ELF-1 (cell line): ENCODE data around the gene EHHADH.
"Not testable (repeated sequence)": the region's sequence is repeated elsewhere in the genome, so short reads cannot be mapped to it uniquely, and the experiment has no call there.

ENCODE experiments used
- DNase-seq: peaks from one replicate; pipeline ENCODE4 v3.0.0-alpha.2; 2016; ENCODE audit warnings: low read depth, low spot score

EHHADH gene

DNA sequence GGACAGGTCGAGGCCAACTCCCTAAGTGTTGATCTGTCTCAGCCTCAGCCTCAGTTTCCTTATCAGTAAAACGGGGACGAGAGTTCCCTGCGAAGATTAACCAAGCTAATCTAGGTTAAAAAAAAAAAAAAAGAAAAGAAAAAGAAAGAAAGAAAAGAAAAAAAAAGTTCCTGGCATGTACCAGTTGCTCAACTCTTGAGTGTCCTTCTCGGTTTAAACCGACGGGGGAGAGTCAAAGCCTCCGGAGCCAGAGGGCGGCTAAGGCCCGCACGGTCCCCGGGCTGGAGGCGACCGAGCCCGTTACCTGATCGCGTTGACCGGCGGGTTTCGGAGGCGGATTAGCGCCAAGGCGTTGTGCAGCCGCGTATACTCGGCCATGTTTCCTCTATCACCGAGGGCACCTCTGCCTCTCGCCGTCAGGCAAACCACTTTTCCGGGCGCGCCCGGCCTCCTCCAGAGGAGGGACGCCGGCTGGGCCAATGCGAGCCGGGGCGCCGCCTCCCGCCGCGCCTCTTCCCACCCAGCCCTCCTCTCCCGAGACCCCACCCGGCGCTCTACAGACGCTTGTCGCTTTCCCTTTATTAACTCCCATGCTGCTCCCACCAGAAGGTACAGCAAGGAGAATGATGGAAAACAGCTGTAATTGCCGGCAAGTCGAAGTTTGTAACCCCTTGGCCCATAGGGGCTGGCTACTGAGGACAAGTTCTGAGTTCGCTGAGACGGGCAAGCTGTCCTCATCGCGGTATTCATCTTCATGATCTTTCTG, at the start of gene EHHADH:
Gene EHHADH, minus strand, starts transcription at position 405 of the 766 bp plus-strand sequence. Its CDS starts 27 bp downstream, at position 378.
- peak; percentile 69 for DNase-seq

DNA sequence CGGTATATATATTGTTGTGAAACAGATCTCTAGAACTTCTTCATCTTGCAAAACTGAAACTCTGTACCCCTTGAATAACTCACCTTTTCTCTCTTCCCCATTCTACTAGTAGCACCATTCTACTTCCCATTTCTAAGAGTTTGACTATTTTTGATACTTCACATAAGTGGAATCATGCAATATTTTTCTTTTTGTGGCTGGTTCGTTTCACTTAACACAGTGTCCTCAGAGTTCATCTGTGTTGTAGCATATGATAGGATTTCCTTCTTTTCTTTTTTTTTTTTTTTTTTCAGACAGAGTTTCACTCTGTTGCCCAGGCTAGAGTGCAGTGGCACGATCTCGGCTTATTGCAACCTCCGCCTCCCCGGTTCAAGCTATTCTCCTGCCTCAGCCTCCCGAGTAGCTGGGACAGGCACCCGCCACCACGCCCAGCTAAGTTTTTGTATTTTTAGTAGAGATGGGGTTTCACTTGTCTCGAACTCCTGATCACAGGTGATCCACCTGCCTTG, 46.1 kb upstream of the EHHADH start:
- DNase-seq = not testable (repeated sequence)

GRCh38 chr3:185297867-185298266, 44.0 kb upstream of the EHHADH start:
- no peak for DNase-seq

GRCh38 chr3:185292238-185292637, 38.4 kb upstream of the EHHADH start:
- no peak for DNase-seq

DNA sequence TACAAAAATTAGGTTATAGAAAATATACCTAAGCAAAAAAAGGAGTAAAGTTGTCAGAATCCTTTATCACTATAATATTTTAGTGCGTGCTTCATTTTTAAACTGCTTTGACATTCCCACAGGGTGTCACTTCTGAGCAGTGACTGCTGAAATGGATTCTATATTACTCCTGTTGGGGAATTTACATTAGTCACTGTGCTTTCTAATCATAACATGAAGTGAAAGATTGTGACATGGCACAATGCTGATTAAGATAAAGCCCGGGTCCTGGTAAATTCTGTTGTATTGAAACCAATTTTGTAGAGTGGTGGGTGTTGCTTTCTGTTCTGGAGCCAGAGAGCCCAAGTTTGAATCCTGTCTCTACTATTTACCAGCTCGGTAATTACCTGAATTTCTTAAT, 36.4 kb upstream of the EHHADH start:
- no peak for DNase-seq

DNA sequence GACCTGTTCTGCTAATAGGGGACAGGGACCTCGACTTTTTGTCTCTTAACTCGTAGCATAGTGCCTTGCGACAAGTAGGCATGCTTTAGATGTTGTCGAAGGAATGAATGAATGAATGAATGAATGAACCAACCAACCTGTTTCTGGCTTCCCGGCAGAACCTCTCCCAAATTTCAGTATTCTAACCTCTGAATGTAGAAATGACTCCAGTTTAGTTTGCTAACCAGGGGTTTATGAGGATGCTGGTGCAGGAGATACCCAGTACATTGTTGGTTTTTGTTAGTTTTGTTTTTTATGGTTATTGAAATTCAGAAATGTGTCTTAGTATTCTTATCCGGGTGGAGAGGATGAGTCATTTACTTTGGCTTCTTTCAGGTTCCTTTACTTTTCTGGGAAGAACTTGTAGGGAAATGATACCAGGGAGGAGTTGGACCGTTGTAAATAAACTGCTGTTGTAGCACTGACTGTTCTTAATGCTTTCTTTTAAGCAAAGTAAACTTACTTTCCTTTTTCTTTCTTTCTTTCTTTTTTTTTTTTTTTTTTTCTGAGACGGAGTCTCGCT, 29.6 kb upstream of the EHHADH start:
- no peak for DNase-seq

- peak; percentile 98 for DNase-seq
Observed at GRCh38 chr3:185282696-185283373, 29.0 kb upstream of the EHHADH start.

DNA sequence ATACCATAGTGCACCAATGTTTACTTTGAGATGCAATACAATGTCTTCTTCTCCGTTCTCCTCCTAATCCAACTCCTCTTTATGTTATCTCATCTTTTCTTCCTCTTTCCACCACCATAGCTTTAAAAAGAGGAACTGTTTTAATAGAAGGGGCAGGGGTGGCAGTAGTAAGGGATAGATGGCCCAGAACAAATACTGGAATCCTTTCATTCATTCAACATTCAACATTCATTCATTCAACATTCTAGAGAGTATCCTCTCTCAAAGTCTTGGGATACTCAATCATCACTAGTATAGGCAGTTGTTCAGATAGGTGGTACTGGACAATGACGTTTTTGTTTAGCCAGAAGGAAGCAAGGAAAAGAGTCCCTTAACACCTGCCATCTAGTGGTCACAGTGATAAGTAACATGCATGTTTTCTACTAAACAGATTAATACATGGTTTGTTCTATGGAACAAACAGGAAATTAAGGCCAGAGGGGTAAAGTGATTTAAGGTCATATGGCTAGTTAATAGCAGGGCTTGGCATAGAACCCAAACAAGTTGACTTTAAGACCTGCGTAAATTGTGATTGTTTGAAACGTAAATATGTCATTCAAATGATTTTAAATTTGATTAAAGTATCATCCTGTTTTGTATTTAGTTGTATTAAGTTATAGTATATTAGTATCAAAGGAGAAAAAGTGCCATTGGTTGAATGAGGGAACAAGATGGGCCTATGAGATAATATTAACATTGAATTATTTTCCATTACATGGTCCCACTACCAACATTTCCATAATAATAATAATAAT, 26.9 kb upstream of the EHHADH start:
- DNase-seq = no peak

- no peak for DNase-seq
Observed at GRCh38 chr3:185279587-185280138, 25.8 kb upstream of the EHHADH start.

DNA sequence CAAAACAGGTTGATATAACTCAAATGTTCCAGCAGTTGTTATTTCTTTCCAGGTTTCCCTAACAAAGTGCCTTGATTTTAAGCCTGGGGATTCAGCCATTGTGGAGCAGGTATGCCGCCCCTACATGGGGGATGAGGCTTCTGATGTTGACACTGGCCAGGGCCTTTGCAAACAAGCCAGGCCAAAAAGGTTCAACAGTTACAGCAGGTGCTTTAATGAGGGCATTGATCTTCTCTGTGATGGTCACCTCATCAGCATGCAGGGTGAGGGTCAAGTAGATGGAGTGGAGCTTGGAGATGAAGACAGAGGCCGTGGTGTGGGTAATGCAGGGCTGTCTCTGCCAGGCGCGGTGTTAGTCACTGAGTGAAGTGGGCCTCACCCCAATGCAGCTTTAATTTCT, 22.6 kb upstream of the EHHADH start:
- DNase-seq = no peak

DNA sequence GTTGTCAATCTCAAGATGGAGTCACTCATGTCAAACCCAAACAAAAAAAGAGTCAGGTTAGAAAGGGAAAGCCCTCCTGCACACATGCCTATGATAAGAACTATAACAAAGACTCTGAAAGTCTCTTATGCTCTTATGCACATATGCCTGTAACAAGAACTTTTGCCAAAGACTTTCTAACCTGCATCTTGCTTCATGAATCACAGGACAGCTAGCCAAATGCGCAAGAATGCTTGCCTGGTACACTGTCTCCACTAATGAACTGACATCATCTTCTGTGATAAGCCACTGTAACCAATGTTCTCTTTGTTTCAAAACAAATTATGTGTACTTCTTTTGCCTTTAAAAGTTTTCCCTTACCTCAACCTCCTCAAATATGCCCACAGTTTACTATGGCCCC, 18.2 kb upstream of the EHHADH start:
- DNase-seq = no peak

DNA sequence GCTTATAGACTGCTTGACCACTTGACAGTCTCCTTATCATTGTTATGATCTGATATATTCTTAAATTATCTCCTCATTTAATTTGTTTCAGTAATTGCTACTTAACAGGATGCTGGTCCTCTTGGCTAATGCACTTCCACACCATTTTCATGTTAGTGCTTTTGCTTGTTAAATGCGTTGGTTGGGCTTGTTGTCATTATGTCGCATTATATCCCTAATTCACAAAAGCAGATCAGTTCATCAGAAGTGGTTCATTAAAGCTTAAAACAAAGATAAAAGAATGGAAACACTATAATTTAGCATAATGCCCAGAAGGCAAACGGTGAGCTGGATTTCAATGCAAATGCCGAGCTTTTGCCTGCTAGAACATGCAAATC, 17.1 kb upstream of the EHHADH start:
- no peak for DNase-seq

DNA sequence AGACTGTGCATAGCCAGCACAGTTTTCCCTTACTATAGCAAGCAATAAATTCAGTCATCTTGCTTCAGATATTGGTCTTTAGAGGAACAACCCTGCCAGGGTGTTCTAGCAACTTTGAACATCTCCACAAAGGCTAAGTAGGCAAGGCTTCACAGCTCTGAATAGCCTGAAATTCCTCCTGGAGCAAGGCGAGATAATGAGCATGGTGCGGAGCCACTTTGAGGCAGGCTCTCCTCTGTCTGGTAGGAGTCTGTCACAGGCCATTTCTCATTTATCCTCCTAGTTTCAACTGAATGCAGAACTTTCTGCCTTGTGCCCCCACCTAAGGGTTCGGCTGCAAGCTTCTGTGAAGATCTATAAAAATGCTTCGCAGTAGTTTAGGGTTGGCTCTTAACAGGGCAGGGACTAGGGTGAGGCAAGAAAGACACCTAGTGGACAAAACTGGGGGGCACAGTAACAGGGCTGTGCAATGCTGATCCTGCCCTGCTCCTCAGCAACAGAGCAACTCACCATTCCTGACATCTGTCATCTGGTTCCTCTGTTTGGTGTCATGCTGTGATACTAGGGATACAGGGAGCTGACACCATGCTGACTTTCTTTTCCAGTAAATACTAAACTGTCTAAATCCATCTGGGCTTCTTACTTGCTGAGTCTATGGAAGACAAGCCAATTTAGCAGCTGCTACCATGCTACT, 16.6 kb upstream of the EHHADH start:
- peak; percentile 78 for DNase-seq

GRCh38 chr3:185268194-185268962, 14.5 kb upstream of the EHHADH start:
- DNase-seq = peak; percentile 22

- no peak for DNase-seq
Observed at GRCh38 chr3:185267193-185267592, 13.3 kb upstream of the EHHADH start.

DNA sequence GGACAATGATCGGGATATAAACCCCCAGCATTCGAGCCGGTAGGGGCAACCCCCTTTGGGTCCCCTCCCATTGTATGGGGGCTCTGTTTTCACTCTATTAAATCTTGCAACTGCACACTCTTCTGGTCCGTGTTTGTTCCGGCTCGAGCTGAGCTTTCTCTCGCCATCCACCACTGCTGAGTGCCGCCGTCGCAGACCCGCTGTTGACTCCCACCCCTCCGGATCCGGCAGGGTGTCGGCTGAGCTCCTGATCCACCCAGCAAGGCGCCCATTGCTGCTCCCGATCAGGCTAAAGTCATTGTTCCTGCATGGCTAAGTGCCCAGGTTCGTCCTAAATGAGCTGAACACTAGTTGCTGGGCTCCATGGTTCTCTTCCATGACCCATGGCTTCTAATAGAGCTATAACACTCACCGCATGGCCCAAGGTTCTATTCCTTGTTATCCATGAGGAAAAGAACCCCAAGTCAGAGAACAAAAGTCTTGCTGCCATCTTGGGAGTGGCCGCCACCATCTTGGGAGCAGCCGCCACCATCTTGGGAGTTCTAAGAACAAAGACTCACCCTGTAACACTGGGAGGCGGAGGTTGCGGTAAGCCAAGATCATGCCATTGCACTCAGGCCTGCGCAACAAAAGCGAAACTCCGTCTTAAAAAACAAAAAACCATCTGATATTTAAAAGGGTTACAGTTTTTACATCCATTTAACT, 11.2 kb upstream of the EHHADH start:
- no peak for DNase-seq

DNA sequence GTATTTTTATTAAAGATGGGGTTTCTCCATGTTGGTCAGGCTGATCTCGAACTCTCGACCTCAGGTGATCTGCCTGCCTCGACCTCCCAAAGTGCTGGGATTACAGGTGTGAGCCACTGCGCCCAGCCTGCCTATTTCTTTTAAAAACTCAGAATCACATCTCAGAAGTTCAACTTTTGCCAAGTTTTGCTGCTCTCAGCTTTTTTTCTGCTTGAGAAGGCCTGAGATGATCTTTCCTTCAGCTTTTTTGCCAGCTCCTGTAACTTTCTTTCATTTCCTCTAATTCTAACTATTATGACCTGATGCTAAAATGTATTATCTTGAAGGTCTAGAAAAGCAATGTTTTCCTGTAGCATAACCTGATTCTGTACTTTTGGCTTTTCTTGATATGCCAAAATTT, 9.6 kb upstream of the EHHADH start:
- no peak for DNase-seq

DNA sequence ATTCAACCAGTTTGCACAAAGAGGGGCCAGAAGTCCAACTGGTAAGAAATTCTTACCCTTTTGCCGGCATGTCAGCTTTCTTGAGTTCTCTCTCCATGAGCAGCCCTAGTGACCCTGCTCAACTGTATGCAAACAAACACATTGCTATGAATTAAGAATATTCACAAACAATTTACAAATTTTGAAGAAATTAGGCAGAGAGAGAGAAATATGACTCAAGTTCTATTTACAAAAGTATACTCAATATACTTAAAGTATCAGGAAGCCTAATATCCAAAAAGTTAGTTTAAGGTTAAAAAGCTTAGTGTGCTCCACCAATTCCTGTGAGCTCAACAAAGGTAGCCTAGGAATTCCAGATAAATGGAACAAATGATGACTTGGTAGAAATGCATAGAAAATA, 3.5 kb upstream of the EHHADH start:
- no peak for DNase-seq

- no peak for DNase-seq
Observed at GRCh38 chr3:185254799-185255198, 950 bp upstream of the EHHADH start.

DNA sequence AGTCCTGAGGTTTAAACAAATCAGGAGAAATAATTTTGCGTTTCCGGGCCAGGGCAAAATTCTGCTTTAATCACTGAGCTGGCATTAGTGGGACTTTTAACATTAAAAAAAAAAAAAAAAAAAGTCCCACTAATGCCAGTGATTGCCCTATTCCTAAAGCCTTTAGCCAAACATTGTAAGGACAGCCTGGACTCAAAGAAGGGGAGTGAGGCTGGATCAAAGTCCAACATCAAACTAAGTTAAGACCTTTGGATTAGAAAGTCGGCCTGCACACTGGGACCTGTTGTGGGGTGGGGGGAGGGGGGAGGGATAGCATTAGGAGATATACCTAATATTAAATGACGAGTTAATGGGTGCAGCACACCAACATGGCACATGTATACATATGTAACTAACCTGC, 716 bp downstream of the EHHADH start:
- not testable (repeated sequence) for DNase-seq
